Cerebellar cortex (tissue), 1 donor: ENCODE measurements around the gene BACH2.
"Not testable (repeated sequence)": the region's sequence is repeated elsewhere in the genome, so short reads cannot be mapped to it uniquely, and the experiment has no call there.

Experiments
- DNase-seq: peaks from one replicate; pipeline ENCODE4 v3.0.0-alpha.2; 2015; ENCODE audit warnings: low spot score

BACH2 gene

GRCh38 chr6:90301816-90302215 lies 5.2 kb upstream of the BACH2 start:
- no peak for DNase-seq

GRCh38 chr6:90298459-90299053 lies 1.9 kb upstream of the BACH2 start:
- DNase-seq, result no peak

GRCh38 chr6:90297867-90298381 lies 1.3 kb upstream of the BACH2 start:
- no peak for DNase-seq

- DNase-seq, result peak; percentile 45
Measured at GRCh38 chr6:90297115-90297866, 648 bp upstream of the BACH2 start.

- DNase-seq, result peak; percentile 57
Measured at GRCh38 chr6:90295854-90296340, 746 bp downstream of the BACH2 start.

GRCh38 chr6:90294989-90295853 lies 1.4 kb downstream of the BACH2 start:
- peak; percentile 34 for DNase-seq

- peak; percentile 76 for DNase-seq
Measured at GRCh38 chr6:90294614-90294988, 2.0 kb downstream of the BACH2 start.

- DNase-seq, result peak; percentile 27
Measured at GRCh38 chr6:90294008-90294511, 2.6 kb downstream of the BACH2 start.

- peak; percentile 37 for DNase-seq
Measured at GRCh38 chr6:90293319-90293953, 3.2 kb downstream of the BACH2 start.

- no peak for DNase-seq
Measured at GRCh38 chr6:90291565-90291964, 5.1 kb downstream of the BACH2 start.

- DNase-seq, result peak; percentile 12
Measured at GRCh38 chr6:90290811-90291420, 5.7 kb downstream of the BACH2 start.

GRCh38 chr6:90289902-90290301 lies 6.7 kb downstream of the BACH2 start:
- DNase-seq, result no peak

GRCh38 chr6:90288404-90288803 lies 8.2 kb downstream of the BACH2 start:
- DNase-seq, result peak; percentile 14

- peak; percentile 53 for DNase-seq
Measured at GRCh38 chr6:90286884-90287488, 9.7 kb downstream of the BACH2 start.

- DNase-seq, result peak; percentile 72
Measured at GRCh38 chr6:90285611-90286381, 10.8 kb downstream of the BACH2 start.

GRCh38 chr6:90285042-90285481 lies 11.6 kb downstream of the BACH2 start:
- peak; percentile 5 for DNase-seq

- DNase-seq, result no peak
Measured at GRCh38 chr6:90284236-90285041, 12.2 kb downstream of the BACH2 start.

- not testable (repeated sequence) for DNase-seq
Measured at GRCh38 chr6:90282265-90282664, 14.4 kb downstream of the BACH2 start.

GRCh38 chr6:90278129-90278528 lies 18.5 kb downstream of the BACH2 start:
- no peak for DNase-seq
